Measurements from ENCODE around the gene STK4.

The STK4 gene

GRCh38 chr20:44958276-44958675, 8.0 kb upstream of the STK4 start:
- TF ChIP-seq, protein P1, sequence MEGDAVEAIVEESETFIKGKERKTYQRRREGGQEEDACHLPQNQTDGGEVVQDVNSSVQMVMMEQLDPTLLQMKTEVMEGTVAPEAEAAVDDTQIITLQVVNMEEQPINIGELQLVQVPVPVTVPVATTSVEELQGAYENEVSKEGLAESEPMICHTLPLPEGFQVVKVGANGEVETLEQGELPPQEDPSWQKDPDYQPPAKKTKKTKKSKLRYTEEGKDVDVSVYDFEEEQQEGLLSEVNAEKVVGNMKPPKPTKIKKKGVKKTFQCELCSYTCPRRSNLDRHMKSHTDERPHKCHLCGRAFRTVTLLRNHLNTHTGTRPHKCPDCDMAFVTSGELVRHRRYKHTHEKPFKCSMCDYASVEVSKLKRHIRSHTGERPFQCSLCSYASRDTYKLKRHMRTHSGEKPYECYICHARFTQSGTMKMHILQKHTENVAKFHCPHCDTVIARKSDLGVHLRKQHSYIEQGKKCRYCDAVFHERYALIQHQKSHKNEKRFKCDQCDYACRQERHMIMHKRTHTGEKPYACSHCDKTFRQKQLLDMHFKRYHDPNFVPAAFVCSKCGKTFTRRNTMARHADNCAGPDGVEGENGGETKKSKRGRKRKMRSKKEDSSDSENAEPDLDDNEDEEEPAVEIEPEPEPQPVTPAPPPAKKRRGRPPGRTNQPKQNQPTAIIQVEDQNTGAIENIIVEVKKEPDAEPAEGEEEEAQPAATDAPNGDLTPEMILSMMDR (IDR thresholded peaks at IDR 0.05; ENCODE audit: control insufficient read depth, insufficient read depth, low read depth, low read length, missing control alignments), result no peak
- DNase-seq (ENCODE audit: low read depth), result no peak
- no peak overlapping the region for H3K4me3 ChIP-seq (ENCODE audit: control insufficient read depth, low read depth, low read length)

DNA sequence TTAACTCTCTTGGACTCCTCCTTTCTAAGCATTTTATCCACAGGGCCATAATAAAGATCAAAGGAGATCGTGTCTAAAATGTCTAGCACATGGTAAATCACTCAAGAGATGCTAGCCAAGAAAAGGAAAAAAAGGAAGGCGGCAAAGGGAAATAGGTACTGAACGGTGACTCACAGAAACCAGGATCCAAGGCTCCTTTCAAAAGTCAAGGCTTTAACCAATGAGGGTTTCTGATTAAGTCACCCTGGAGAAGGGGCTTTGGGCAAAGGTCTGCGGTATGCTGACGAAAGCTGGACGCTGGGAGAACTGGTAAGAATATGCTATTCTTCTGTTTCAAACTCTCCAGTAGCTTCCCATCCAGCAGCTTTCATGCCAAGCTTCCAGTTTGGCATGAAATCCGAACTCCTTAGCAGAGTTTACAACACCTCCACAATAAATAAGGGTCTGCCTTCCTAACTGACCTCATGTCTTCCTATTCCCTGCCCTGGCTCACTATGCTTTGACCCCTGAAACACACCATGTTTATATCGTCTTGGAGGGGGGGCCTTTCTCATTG, 7.2 kb upstream of the STK4 start:
- TF ChIP-seq, protein P1 (IDR thresholded peaks at IDR 0.05; ENCODE audit: control insufficient read depth, insufficient read depth, low read depth, low read length, missing control alignments), result no peak
- H3K4me3 ChIP-seq (ENCODE audit: control insufficient read depth, low read depth, low read length), result peak overlapping the region; percentile 68
- no peak for DNase-seq (ENCODE audit: low read depth)

DNA sequence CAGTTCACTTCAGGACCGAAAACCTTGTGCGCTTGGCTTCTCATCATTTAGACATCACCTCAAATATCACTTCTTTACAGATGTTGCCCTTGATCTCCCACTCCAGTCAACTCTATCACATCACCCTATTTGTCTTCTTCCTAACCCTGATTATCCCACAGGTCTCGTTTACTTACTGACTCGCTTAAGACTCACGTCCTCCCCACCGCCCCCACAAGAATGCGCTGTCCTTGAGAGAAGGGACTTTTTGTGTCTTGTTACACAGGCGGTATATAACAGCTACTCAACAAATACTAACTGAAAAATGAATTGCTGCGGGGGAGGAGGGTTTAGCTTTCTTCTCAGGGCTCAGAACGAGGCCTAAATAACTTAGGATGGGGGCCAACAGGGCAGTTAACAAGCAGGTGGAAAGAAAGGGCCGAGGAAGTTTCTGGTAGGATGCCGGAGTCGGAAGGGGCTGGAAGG, 6.6 kb upstream of the STK4 start:
- no peak for DNase-seq (ENCODE audit: low read depth)
- TF ChIP-seq, protein P1 (IDR thresholded peaks at IDR 0.05; ENCODE audit: control insufficient read depth, insufficient read depth, low read depth, low read length, missing control alignments), result no peak

GRCh38 chr20:44960103-44960852, 6.0 kb upstream of the STK4 start, which contains the start of gene TOMM34:
TSS of gene TOMM34 (minus strand) at chr20:44960397. CDS start at chr20:44960333, 64 bp downstream.
- peak within 1 kb of the TSS; percentile 68 for H3K4me3 ChIP-seq (ENCODE audit: control insufficient read depth, low read depth, low read length)
- DNase-seq (ENCODE audit: low read depth), result peak; percentile 46
- TF ChIP-seq, protein P1 (IDR thresholded peaks at IDR 0.05; ENCODE audit: control insufficient read depth, insufficient read depth, low read depth, low read length, missing control alignments), result no peak

More for the DNA sequence above, 6.6 kb upstream of the STK4 start:
- peak overlapping the region; percentile 68 for H3K4me3 ChIP-seq (ENCODE audit: control insufficient read depth, low read depth, low read length)

DNA sequence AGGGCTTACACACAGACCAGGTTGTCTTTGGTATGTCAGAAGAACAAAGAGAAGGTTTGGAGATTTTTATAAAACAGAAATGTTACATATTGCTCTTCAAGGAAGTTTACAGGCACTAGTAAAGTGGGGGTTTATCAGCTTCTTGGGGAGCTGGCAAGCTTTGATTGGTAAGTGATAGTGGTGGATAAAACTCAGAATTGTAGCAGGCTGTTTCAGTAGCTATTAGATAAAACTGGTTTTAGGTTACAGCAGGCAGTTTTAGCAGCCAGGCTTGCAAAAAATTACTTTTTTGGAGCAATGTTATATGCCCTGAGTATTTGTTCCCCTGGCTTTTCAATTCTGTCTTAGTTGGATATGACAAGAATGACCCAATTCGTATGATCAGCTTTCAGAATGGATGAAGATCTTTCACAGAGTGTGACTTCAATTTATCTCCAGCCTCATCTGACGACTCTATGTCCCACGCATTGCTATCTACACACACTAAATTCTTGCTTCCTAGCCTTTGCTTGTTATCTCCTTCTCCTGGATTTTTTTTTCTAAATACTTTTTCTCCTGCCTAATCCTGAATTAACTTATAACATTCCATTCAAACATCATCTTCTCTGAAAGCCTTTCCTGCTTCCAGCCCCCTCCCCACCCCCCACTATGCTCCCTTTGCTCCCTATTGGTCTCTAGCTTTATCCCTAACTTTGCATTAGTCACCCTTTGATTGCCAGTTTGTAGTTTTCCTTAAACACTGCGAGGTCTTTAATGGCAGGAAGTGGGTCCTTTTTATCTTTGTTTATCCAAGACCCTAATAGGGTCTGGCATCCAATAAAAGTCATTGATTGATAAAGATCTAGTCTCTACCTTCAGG, 5.1 kb upstream of the STK4 start:
- DNase-seq (ENCODE audit: low read depth), result no peak
- H3K4me3 ChIP-seq (ENCODE audit: control insufficient read depth, low read depth, low read length), result no peak overlapping the region
- TF ChIP-seq, protein P1 (IDR thresholded peaks at IDR 0.05; ENCODE audit: control insufficient read depth, insufficient read depth, low read depth, low read length, missing control alignments), result no peak

GRCh38 chr20:44961870-44962267, 4.4 kb upstream of the STK4 start:
- no peak for DNase-seq (ENCODE audit: low read depth)
- TF ChIP-seq, protein P1 (IDR thresholded peaks at IDR 0.05; ENCODE audit: control insufficient read depth, insufficient read depth, low read depth, low read length, missing control alignments), result no peak
- no peak overlapping the region for H3K4me3 ChIP-seq (ENCODE audit: control insufficient read depth, low read depth, low read length)

Measured in AG09309 (cell line).